Ascending aorta (tissue), 2 donors: ENCODE data around the gene SPO11. TPM values are rescaled to one million over a fixed set of nuclear protein-coding genes. Genes with fewer than 3 reads are reported as not detected.
A peak's percentile ranks its signal among the peaks of the same experiment; 100 is the strongest.

Experiments used
- DNase-seq, 2 donors: peaks; one replicate each; pipeline ENCODE4 v3.0.0-alpha.2; 2019; ENCODE audit warnings: low spot score in 2 of 2
- H3K27ac ChIP-seq, 2 donors: fragments of 200-600 bp; sonication (generic); one replicate each; pipeline ENCODE4 v1.5.1; 2016 to 2017; ENCODE audit warnings: mild to moderate bottlenecking in 1 of 2
- H3K27me3 ChIP-seq: fragments of 200-600 bp; sonication (generic); one replicate; pipeline ENCODE4 v1.5.1; 2017
- H3K36me3 ChIP-seq, 2 donors: fragments of 200-600 bp; sonication (generic); one replicate each; pipeline ENCODE4 v1.5.1; 2016
- H3K4me1 ChIP-seq, 2 donors: fragments of 200-600 bp; sonication (generic); one replicate each; pipeline ENCODE4 v1.5.1; 2016 to 2017; ENCODE audit warnings: mild to moderate bottlenecking in 1 of 2
- H3K4me3 ChIP-seq, 2 donors: fragments of 200-600 bp; sonication (generic); one replicate each; pipeline ENCODE4 v1.5.1; 2016 to 2017; ENCODE audit warnings: mild to moderate bottlenecking in 1 of 2
- H3K9me3 ChIP-seq, 2 donors: fragments of 200-600 bp; sonication (generic); one replicate each; pipeline ENCODE4 v1.5.1; 2016
- CTCF ChIP-seq, 3 experiments: fragments of 200-600 bp in 2 of 3; fragments of 450-650 bp in 1 of 3; sonication (generic) in 2 of 3; IDR thresholded peaks; one replicate each; pipeline ENCODE4 v1.5.1; 2016 to 2019; ENCODE audit warnings: antibody characterized with exemption in 3 of 3, mild to moderate bottlenecking in 1 of 3, moderate library complexity in 1 of 3
- intact Hi-C: fragments of 100-400 bp; cut with DNase I; formaldehyde crosslinking; loops from one replicate; pipeline ENCODE4 v1.15.1; 2023
- total RNA-seq: library from RNA; depleted of rRNA; stranded (reverse); fragments of >200 nt; gene quantifications from one replicate; pipeline ENCODE4 v1.1.0, GENCODE V29; 2016

Gene SPO11
- total RNA-seq, 1 donor from 2014 or later, result not detected

DNA sequence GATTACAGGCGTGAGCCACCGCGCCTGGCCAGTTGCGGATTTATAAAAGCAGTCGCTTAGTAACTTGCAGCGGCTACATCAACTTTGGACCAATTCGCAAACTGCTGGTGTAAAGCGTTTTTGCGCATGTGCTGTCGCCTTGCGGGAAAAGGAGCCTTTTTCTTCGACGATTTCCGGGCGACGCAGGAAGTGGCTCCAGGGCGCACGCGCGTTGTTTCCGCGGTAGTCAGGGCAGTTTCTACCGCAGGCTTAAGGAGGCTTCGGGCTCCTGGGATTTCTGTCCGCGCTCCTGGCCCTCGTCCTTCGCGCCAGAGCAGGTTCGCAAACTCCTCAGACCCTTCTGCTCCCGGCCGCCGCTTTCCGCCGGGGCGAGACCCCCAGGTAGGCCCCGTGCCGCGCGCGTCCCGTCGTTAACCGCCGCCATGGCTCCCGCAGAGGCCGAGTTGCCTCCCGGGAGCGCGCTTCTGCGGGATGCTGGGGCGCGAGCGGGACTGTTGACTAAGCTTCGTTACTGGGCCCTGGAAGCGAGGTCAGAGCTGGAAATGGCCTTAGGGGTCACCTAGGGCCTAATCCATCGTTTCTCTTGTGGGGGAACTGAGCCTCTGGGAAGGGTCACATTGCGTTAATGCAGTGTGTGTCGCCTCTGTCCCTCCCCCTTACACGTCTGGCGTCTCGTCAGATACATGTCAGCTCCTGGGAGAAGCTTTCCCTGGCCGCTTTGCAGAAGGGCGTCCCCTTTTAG, 21.6 kb downstream of the SPO11 start, which contains the start of gene RAE1:
Gene RAE1, plus strand, starts transcription at position 214 of the 742 bp plus-strand sequence. CDS start 2,784 bp downstream, outside the sequence.
- no peak for TF ChIP-seq CTCF (IDR thresholded peaks at IDR 0.05)
- DNase-seq, result peak; percentile 35 to 94
- Histone ChIP-seq H3K4me3 (peak within 1 kb of the TSS; percentile 90 to 99), H3K4me1 (peaks cover 4 to 9% of the 10 kb centered on the region in 2 donors), H3K27ac (peak within 1 kb of the TSS; percentile 86 to 95), H3K27me3 (no peaks in the 10 kb centered on the region), H3K9me3 (no peaks in the 10 kb centered on the region), H3K36me3 (peaks cover 0 to 16% of the 10 kb centered on the region in 2 donors)
- intact Hi-C loops, result loop anchor here (5.0 to 10.0 kb wide), 2 partner anchors 884 to 956 kb away; partner anchors contain the start of genes AURKA, CSTF1 and RTF2

GRCh38 chr20:57352305-57352704, 22.7 kb downstream of the SPO11 start:
- intact Hi-C loops, result loop anchor here (5.0 to 10.0 kb wide), 2 partner anchors 885 to 958 kb away; partner anchors contain the start of genes AURKA, CSTF1 and RTF2

DNA sequence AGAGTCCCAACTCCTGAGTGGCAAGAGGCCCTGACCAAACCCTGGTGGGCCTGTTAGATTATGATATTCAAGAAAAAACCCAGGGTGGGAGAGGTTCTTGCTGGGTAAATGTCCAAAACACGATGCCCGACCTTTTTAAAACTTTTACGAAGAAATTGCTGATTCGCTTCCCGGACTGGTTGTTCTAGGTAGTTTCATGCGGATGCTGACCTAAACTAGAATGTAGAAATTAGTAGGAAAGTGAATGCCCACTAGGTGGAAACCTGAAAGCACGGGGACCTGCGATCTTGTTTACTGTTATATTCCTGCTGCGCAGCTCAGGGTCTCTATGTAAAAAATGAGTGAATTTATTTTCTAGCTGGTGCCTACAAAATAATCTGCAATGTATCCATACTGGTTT, 23.7 kb downstream of the SPO11 start:
- Histone ChIP-seq H3K9me3 (no peaks in the 10 kb centered on the region), H3K36me3 (peaks cover 0 to 18% of the 10 kb centered on the region in 2 donors), H3K27me3 (no peaks in the 10 kb centered on the region), H3K4me1 (peaks cover 4 to 9% of the 10 kb centered on the region in 2 donors), H3K4me3 (no peak overlapping the region), H3K27ac (no peak overlapping the region)
- DNase-seq, result no peak
- no peak for TF ChIP-seq CTCF (IDR thresholded peaks at IDR 0.05)
- intact Hi-C loops, result loop anchor here (5.0 to 10.0 kb wide), 2 partner anchors 886 to 959 kb away; partner anchors contain the start of genes AURKA, CSTF1 and RTF2

More at GRCh38 chr20:57352305-57352704, 22.7 kb downstream of the SPO11 start:
- Histone ChIP-seq H3K27ac (no peak overlapping the region), H3K36me3 (peaks cover 0 to 18% of the 10 kb centered on the region in 2 donors), H3K4me3 (peak overlapping the region; percentile 90 to 99), H3K9me3 (no peaks in the 10 kb centered on the region), H3K27me3 (no peaks in the 10 kb centered on the region), H3K4me1 (peaks cover 4 to 9% of the 10 kb centered on the region in 2 donors)
- DNase-seq, result no peak
- no peak for TF ChIP-seq CTCF (IDR thresholded peaks at IDR 0.05)

- Histone ChIP-seq H3K27ac (no peak overlapping the region), H3K27me3 (no peaks in the 10 kb centered on the region), H3K4me3 (no peak overlapping the region), H3K9me3 (no peaks in the 10 kb centered on the region), H3K36me3 (peaks cover 31 to 46% of the 10 kb centered on the region in 2 donors), H3K4me1 (no peaks in the 10 kb centered on the region)
- no peak for DNase-seq
- intact Hi-C loops, result no loop called here
- no peak for TF ChIP-seq CTCF (IDR thresholded peaks at IDR 0.05)
These were observed 31.9 kb downstream of the SPO11 start for GRCh38 chr20:57361517-57361916.

DNA sequence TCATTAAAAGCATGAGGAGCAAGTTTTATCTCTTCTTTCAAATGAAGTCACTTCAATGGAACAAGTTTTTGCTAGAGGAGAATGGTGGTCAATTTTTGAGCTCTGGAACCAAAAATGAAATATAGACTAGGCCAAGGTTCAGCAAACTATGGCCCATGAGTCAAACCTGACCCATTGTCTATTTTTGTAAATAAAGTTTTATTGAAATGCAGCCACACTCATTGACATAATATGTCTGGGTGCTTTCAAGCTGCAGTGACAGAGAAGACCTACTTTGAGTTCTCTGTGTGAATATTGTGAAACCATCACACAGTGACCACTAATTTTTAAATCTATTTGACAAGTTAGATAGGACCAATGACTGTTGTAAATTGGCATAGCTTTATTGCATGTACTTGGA, 34.8 kb downstream of the SPO11 start:
- no peak for DNase-seq
- Histone ChIP-seq H3K4me1 (no peaks in the 10 kb centered on the region), H3K27me3 (no peaks in the 10 kb centered on the region), H3K27ac (no peak overlapping the region), H3K36me3 (peaks cover 56 to 75% of the 10 kb centered on the region in 2 donors), H3K4me3 (no peak overlapping the region), H3K9me3 (no peaks in the 10 kb centered on the region)
- no peak for TF ChIP-seq CTCF (IDR thresholded peaks at IDR 0.05)
- intact Hi-C loops, result no loop called here
